ENCODE data around the gene HOXC6. TPM values are rescaled to one million over a fixed set of nuclear protein-coding genes. Genes with fewer than 3 reads are reported as not detected.

HOXC6 gene
- total and polyA plus RNA-seq, 12 donors: 0.03 to 0.36 (median 0.18) TPM; not detected in 6

- intact Hi-C loops (cut with DNase I): loop anchor here in 1 of 10 donors (10.0 kb wide), 1 partner anchor 340 kb away; no protein-coding TSS in a partner anchor
- DNase-seq: no peak
- WGBS, 2 donors: 3 to 7% methylated on average over 36 of the region's 36 CpGs
- peak overlapping the region in 1 of 10 donors; percentile 13 for H3K4me3 ChIP-seq
- H3K4me1 ChIP-seq: peaks cover 5 to 35% (median 24%) of the 10 kb centered on the region in 9 donors
- TF ChIP-seq CTCF (IDR thresholded peaks at IDR 0.05): no peak
- no peak for ATAC-seq
- H3K9me3 ChIP-seq: no peaks in the 10 kb centered on the region
- no peak overlapping the region for H3K27ac ChIP-seq
- no peaks in the 10 kb centered on the region for H3K36me3 ChIP-seq
- peaks cover 41 to 100% (median 98%) of the 10 kb centered on the region in 7 donors for H3K27me3 ChIP-seq
Observed at GRCh38 chr12:54014377-54015017, 13.7 kb upstream of the HOXC6 start.

GRCh38 chr12:54015018-54015931, 13.0 kb upstream of the HOXC6 start:
- no peak overlapping the region for H3K27ac ChIP-seq
- H3K4me1 ChIP-seq: peaks cover 5 to 40% (median 29%) of the 10 kb centered on the region in 9 donors
- no peak overlapping the region for H3K4me3 ChIP-seq
- intact Hi-C loops (cut with DNase I): loop anchor here in 1 of 10 donors (10.0 kb wide), 1 partner anchor 340 kb away; no protein-coding TSS in a partner anchor
- DNase-seq (no peak), ATAC-seq (no peak)
- 10 to 16% methylated on average over 23 of the region's 23 CpGs for WGBS, 2 donors
- peaks cover 33 to 100% (median 97%) of the 10 kb centered on the region in 7 donors for H3K27me3 ChIP-seq
- no peak for TF ChIP-seq CTCF (IDR thresholded peaks at IDR 0.05)
- no peaks in the 10 kb centered on the region for H3K9me3 ChIP-seq
- no peaks in the 10 kb centered on the region for H3K36me3 ChIP-seq

- Histone ChIP-seq H3K27me3 (peaks cover 26 to 100% (median 96%) of the 10 kb centered on the region in 7 donors), H3K9me3 (no peaks in the 10 kb centered on the region), H3K27ac (no peak overlapping the region), H3K4me1 (peaks cover 5 to 42% (median 31%) of the 10 kb centered on the region in 9 donors), H3K4me3 (no peak overlapping the region), H3K36me3 (no peaks in the 10 kb centered on the region)
- no peak for TF ChIP-seq CTCF (IDR thresholded peaks at IDR 0.05)
- WGBS, 2 donors: 15 to 21% methylated on average over 3 of the region's 3 CpGs
- intact Hi-C loops (cut with DNase I): loop anchor here in 1 of 10 donors (10.0 kb wide), 1 partner anchor 339 kb away; no protein-coding TSS in a partner anchor
- no peak for ATAC-seq
- no peak for DNase-seq
Observed at GRCh38 chr12:54016051-54016450, 12.2 kb upstream of the HOXC6 start.

GRCh38 chr12:54016478-54016964, 11.7 kb upstream of the HOXC6 start:
- H3K27me3 ChIP-seq: peaks cover 26 to 100% (median 96%) of the 10 kb centered on the region in 7 donors
- peak overlapping the region in 5 of 10 donors; percentile 40 to 52 (median 49) for H3K4me3 ChIP-seq
- intact Hi-C loops (cut with DNase I): loop anchor here in 1 of 10 donors (10.0 kb wide), 1 partner anchor 338 kb away; no protein-coding TSS in a partner anchor
- no peaks in the 10 kb centered on the region for H3K36me3 ChIP-seq
- no peak for TF ChIP-seq CTCF (IDR thresholded peaks at IDR 0.05)
- no peak overlapping the region for H3K27ac ChIP-seq
- ATAC-seq: no peak
- H3K4me1 ChIP-seq: peaks cover 5 to 42% (median 31%) of the 10 kb centered on the region in 9 donors
- H3K9me3 ChIP-seq: no peaks in the 10 kb centered on the region
- no peak for DNase-seq
- WGBS, 2 donors: 3 to 4% methylated on average over 25 of the region's 25 CpGs
